Mononuclear cell (primary cell): Measurements from ENCODE around the gene TAF10. TPM values are rescaled to one million over a fixed set of nuclear protein-coding genes. Genes with fewer than 3 reads are reported as not detected.

Source experiments
- H3K27me3 ChIP-seq: 2 replicates; pipeline ENCODE4 v1.6.0; 2011; ENCODE audit warnings: low read length, control low read depth; ENCODE audit not compliant: insufficient read depth
- H3K4me1 ChIP-seq: 2 replicates; pipeline ENCODE4 v1.5.1; 2011; ENCODE audit warnings: mild to moderate bottlenecking, low read length, control low read depth; ENCODE audit not compliant: insufficient read depth
- H3K4me3 ChIP-seq: 2 replicates; pipeline ENCODE4 v1.5.1; 2011; ENCODE audit warnings: mild to moderate bottlenecking, low read length, moderate library complexity
- H3K9me3 ChIP-seq: 2 replicates; pipeline ENCODE4 v1.5.1; 2011; ENCODE audit warnings: low read depth, mild to moderate bottlenecking, control low read depth, low read length
- total RNA-seq: library from RNA; depleted of rRNA; stranded (reverse); fragments of >200 nt; gene quantifications from one replicate; pipeline ENCODE4 v1.2.3, GENCODE V29; 2012

TAF10 gene
- total RNA-seq, 1 donor = 33.2 TPM

DNA sequence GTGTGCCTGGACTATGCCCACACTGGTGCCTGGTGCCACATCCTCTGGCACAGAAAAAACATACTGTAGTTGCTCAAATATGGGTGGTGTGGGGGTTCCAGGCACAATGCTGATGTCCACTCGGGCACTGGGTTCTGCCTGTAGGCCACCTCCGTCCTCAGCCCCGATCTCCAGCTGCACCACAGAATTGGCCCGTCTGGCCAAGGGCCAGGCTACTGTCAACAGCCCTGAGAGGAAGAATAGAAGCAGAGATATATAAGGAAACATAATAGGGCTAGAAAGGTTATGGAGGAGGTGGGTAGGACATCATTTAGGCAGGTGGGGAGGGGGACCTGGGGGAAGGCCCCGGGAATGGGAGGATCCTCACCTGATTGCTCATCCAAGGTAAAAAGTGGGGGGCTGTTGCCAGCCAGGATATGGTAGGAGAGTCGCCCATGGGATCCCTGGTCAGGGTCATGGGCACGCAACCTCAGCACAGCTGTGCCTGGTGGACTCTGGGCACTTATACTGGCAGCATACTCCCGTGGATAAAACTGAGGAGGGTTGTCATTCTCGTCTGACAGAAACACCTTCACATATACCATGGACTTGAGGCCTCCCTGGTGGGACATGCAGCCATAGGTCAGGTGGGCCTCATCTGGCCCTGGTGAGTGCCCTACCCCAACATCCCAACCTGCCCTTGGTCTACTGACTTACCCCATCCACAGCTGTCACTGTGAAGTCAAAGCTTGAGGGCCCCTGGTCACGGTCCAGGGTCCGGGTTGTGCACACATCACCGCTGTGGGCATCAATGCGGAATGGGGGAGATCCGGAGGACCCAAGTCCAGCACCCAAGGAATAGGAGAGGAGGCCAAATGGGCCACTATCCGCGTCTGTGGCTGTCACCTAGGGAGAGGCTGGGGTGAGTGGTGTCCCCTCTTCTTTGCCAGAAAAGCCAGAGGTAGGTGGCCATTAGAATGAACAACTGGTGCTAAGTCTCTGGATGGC, 21.7 kb upstream of the TAF10 start:
- no peaks in the 10 kb centered on the region for H3K9me3 ChIP-seq
- H3K4me1 ChIP-seq = peaks cover 23% of the 10 kb centered on the region
- no peaks in the 10 kb centered on the region for H3K27me3 ChIP-seq
- H3K4me3 ChIP-seq = no peak overlapping the region

DNA sequence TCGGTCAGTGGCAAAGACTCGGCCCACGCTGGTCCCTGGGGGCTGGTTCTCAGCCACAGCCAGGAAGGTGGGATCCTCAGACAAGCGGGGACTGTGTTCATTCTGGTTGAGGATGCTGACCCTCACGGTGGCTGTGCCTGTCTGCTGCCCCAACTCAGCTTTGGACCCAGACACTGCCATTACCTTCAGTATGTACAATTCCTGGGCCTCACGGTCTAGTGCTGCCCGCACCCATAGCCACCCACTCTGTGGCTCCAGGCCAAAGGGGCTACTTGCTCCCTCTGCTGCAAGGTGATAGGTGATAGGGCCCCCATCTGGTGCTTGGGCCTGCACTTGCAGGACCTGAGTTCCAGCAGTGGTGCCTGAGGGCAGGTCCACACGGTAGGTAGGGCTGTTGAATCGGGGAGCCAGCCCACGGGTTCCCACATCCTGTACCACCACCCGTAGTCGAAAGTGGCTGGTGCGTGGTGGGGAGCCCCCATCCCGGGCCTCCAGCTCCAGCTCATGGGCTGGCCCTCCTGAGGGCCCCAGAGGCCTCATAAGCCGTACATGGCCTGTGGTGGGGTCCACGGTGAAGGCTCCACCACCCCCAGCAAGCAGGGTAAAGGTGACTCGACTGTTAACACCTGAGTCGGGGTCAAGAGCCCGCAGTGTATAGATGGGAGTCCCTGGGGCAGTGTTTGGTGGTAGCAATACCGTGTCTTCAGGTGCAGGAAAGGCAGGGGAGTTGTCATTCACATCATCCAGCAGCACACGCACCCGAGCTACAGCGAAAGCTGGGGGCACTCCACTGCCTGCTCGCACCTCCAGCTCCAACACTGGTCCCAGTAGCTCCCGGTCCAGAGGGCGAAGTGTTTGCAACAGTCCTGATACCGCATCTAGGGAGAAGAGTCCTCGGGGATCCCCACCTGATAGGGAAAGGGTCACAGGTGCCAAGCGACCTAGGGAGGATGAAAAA, 20.4 kb upstream of the TAF10 start:
- no peak overlapping the region for H3K4me3 ChIP-seq
- no peaks in the 10 kb centered on the region for H3K27me3 ChIP-seq
- peaks cover 26% of the 10 kb centered on the region for H3K4me1 ChIP-seq
- no peaks in the 10 kb centered on the region for H3K9me3 ChIP-seq

DNA sequence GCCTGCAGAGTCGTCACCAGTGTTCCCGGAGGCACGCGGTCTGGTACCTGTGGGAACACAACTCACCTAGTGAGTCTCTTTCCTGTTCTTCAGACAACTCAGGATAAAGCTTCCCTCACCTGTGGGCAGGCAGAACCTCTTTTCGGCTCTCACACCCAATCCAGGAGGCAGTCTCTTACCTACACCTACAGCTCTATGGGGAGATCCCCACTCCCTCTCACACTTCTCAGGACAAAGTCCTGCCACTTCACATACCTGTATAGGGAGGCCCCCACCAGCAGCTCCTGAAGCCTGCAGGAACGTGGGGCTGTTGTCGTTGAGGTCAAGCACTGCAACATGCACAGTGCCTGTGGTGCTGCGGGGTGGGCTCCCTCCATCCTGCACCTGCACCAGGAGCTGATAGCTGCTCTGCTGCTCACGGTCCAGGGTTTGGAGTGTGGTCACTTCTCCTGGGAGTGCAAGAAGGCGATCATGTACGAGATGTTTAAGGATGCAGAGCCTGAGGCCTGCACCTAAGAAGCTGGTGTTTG, 19.4 kb upstream of the TAF10 start:
- Histone ChIP-seq H3K4me1 (peaks cover 27% of the 10 kb centered on the region), H3K27me3 (no peaks in the 10 kb centered on the region), H3K9me3 (no peaks in the 10 kb centered on the region), H3K4me3 (no peak overlapping the region)

DNA sequence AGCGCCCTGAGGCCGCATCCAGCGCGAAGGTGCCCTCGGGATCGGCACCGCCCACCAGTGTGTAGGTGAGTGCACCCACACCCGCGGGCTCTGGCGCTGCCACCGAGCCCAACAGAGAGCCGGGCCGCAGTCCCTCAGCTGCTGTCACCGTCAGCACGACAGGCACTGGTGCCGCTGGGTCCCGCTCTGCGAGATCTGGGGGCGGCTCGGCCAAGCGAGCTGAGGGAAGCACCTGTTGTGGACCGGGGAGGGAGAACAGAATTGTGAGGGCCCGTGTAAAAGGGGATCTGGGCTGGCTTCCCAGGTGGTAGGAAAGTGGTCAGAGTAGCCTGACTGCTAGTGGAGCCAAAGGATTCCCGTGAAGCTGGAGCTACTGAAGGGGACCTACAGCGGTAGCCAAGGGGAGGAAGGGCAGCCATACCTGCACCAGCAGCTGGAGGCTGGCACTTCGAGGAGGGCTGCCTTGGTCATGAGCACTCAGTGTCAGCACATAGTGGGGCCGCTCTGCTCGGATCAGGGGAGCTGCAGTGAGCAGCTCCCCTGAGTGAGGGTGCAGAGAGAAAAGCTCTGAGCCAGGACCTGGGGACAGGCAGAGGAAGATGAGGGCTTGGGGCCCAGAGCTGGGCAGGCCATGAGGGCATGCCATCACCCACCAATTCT, 18.7 kb upstream of the TAF10 start:
- Histone ChIP-seq H3K4me3 (no peak overlapping the region), H3K4me1 (peaks cover 20% of the 10 kb centered on the region), H3K9me3 (no peaks in the 10 kb centered on the region), H3K27me3 (no peaks in the 10 kb centered on the region)

DNA sequence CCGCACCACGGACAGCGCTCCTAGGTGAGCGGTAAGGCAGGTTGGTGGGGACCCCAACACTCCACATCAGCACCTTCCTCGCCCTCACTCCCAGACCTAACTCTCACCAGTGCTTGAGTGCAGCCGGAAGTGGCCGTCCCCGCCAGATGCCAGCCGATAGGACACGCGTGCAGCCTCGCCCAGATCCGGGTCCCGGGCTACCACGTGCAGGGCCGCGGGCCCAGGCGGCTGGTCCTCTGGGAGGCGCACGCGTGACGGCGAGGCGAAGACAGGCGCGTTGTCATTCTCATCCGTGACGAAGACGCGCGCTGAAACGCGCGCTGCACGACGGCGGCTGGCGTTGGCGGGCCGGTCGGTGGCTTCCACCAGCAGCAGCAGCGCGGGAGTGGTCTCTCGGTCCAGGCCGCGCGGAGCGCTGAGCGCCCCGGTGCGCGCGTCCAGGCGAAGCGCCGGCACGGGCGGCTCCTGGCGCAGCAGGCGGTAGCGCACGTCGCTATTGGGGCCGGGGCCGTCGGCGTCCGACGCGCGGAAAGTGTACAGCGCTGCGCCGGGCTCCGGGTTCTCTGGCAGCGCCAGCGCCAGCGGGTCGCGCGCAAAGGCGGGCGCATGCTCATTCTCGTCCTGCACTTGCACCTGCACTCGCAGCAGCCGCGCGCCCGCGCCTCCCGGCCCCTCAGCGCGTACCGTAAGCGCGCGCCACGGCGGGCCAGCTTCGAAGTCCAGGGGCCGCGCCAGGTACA, 18.0 kb upstream of the TAF10 start:
- Histone ChIP-seq H3K9me3 (no peaks in the 10 kb centered on the region), H3K27me3 (no peaks in the 10 kb centered on the region), H3K4me1 (peaks cover 13% of the 10 kb centered on the region), H3K4me3 (no peak overlapping the region)

DNA sequence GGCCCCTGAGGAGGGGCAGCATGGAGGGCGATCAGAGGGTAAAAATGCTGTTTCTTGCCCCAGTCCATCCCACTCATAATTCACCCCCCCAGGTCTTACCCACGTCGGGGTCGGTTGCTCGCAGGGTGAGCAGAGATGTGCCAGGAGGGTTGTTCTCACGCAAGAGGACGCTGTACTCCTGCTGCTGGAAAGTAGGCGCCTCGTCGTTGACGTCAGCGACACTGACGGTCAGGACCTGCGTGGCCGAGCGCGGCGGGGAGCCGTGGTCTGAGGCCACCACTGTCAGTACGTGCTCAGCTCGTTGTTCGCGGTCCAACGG, 17.5 kb upstream of the TAF10 start:
- H3K27me3 ChIP-seq = no peaks in the 10 kb centered on the region
- no peaks in the 10 kb centered on the region for H3K9me3 ChIP-seq
- H3K4me1 ChIP-seq = peaks cover 9% of the 10 kb centered on the region
- no peak overlapping the region for H3K4me3 ChIP-seq

DNA sequence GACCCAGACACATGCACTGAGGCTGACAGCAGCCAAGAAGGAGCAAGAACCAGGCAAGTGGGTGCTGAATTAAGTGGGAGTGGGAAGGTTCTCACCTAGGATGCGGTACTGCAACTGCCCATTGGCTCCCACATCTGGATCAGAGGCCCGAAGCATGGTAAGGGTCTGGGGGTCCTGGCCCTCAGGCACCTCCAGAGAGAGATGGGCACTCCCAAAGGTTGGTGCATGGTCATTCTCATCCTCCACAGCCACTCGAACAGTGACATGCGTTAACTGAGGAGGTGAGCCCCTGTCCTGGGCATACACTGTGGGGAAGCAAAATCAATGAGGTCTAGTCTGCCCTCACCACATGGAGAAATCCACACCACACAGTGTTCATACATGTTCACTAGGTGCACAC, 16.5 kb upstream of the TAF10 start:
- H3K27me3 ChIP-seq = no peaks in the 10 kb centered on the region
- no peak overlapping the region for H3K4me3 ChIP-seq
- peaks cover 9% of the 10 kb centered on the region for H3K4me1 ChIP-seq
- H3K9me3 ChIP-seq = no peaks in the 10 kb centered on the region

DNA sequence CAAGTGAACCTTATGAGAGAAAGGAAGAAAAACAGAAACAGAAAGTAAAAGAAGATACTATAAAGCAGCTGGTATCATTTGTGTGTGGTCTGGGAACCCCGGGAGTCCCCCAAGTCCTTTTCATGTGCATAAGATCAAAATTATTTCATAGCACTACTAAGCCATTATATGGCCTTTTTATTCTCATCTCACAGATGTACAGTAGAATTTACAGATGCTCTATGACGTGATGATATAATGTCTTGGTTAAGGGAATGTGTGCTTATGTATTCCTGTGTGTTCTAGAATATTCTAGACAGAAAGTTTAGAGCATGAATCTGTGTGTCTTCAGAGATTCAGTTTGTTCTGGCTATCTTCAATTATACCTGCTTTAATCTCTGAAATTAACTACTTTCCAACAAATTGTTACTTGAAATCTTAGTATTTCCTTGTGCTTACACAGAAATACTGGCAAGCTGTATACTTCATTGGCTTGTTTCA, 15.8 kb upstream of the TAF10 start:
- H3K4me3 ChIP-seq = no peak overlapping the region
- peaks cover 9% of the 10 kb centered on the region for H3K4me1 ChIP-seq
- H3K9me3 ChIP-seq = no peaks in the 10 kb centered on the region
- no peaks in the 10 kb centered on the region for H3K27me3 ChIP-seq

DNA sequence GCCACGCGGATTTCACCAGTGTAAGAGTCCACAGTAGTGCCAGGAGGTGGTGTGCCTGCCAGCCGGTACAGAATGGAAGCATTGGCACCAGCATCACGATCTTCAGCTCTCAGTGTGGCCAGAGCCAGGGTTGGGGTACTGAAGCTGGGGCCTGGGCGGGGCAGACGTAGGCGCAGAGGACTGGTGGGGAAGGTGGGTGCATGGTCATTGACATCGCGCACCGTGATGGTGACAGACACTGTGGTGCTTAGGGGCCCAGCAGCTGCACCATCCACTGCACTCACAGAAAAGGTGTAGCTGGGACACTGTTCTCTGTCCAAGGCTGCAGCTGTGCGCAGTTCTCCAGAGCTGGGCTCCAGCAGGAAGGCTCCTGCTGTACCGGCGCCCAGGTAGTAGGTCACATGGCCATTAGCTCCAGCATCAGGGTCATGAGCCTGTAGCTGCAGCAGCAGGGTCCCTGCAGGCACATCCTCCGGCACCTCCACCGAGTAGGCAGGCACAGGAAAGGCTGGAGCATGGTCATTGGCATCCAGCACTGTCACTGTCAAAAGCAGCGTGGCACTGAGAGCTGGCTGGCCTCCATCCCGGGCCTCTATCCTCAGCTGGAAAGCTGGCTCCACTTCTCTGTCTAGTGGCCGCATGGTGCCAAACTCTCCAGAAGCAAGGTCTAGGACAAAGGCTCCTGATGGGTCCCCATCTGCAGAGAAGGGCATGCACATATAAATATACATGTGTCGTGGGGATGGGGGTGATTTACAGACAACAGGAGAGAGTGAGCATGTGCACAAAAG, 15.2 kb upstream of the TAF10 start:
- no peaks in the 10 kb centered on the region for H3K9me3 ChIP-seq
- H3K27me3 ChIP-seq = no peaks in the 10 kb centered on the region
- H3K4me1 ChIP-seq = peaks cover 9% of the 10 kb centered on the region
- H3K4me3 ChIP-seq = no peak overlapping the region

DNA sequence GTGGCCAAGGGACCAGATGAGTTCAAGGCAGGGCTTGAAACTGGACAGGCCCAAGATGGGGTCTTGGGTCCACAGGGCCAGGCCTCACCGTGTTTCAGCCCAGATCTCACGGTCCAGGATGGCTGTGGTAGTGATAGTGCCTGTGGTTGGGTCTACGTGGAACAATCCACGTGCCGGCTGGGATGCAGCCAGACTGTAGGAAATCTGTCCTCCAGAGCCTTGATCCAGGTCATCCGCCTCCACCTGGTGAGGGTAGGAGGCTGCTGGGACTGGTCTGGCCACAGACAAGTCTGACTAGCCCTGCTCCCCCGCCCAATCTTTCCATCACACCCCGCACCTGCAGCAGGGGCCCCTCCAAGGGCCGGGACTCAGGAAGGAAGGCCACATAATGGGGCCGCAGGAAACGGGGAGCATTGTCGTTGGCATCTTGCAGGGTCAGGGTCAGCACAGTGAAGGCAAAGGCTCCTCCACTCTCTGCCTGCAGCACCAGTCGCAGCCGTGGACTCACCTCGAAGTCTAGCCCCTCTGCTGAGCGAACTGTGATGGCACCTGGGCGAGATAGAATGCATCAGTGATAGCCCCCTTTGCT, 13.9 kb upstream of the TAF10 start:
- H3K4me3 ChIP-seq = no peak overlapping the region
- peaks cover 11% of the 10 kb centered on the region for H3K4me1 ChIP-seq
- H3K9me3 ChIP-seq = no peaks in the 10 kb centered on the region
- H3K27me3 ChIP-seq = no peaks in the 10 kb centered on the region

DNA sequence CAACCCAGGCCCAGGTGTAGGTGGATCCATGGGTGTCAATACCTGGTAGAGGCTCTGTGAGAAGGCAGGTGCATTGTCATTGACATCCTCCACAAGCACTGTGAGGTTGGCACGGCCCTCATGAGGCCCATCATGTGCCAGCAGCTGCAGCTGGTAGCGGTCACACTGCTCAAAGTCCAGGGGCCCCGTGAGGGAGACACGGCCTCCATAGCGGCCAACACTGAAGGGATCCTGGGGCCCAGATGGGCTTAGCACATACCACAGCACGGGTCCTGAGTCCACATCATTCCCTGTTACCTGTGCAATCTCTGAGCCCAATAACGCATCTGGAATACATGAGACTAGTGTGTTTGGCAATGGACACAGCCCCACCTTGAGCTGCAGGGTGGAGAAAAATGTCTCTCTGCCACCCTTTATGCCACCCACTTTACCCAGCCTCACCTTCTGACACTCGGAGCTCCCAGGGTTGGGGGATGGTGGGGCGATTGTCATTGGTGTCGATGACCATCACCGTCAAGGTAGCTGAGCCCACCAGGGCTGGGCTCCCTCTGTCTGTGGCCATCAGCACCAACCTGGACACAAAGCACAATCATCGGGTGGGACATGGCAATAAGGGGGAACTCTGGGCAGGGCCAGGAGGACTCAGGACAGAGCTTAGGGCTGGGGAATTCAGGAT, 13.3 kb upstream of the TAF10 start:
- H3K27me3 ChIP-seq = no peaks in the 10 kb centered on the region
- H3K4me1 ChIP-seq = peaks cover 17% of the 10 kb centered on the region
- H3K4me3 ChIP-seq = no peak overlapping the region
- H3K9me3 ChIP-seq = no peaks in the 10 kb centered on the region

DNA sequence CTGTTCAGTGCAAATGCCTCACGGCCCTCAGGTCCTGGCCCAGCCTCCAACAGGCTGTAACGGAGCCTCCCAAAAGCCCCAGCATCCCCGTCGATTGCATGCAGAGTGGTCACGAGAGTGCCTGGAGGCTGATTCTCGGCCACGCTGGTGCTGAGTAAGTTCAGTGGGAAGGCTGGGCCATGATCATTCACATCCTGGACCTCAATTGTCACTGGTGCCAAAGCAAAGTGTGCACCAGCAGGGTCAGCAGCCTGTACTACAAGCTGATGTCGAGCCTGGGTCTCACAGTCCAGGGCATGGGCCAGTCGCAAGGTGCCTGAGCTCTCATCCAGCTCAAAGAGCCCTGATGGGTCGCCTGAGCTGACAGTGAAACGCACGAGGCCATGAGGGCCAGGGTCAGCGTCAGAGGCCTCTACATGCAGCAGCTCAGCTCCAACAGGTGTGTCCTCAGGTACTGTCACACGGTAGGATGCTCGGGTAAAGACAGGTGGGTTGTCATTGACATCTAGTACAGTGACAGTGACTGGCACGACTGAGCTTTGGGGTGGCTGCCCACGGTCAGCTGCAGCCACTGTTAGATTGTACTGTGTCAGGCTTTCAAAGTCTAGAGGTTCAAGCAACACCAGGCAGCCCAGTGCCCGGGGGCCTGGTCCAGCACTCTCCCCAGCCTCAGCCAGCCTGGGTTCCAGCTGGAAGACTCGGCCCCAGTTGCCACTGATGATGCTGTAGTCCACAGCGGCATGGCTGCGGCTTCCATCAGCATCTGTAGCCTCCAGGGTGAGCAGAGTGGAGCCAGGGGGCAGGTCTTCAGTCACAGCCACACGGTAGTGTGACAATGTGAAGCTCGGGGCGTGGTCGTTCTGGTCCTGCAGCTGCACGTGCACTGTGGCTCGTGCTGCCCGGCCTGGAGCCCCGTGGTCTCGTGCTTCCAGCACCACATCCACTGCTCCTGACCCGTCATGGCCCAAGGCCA, 11.7 kb upstream of the TAF10 start:
- no peaks in the 10 kb centered on the region for H3K27me3 ChIP-seq
- H3K4me1 ChIP-seq = peaks cover 26% of the 10 kb centered on the region
- H3K9me3 ChIP-seq = no peaks in the 10 kb centered on the region
- no peak overlapping the region for H3K4me3 ChIP-seq
